AG04449 (cell line): Measurements from ENCODE around the gene NLN.
A peak's percentile ranks its signal among the peaks of the same experiment; 100 is the strongest.

Experiments used
- CTCF ChIA-PET: fragments of 350-600 bp; formaldehyde crosslinking; extraction: SDS; loops from one replicate; lab custom pipeline; 2021; ENCODE audit warnings: antibody characterized with exemption; lab: Yijun Ruan, JAX
- POLR2A ChIA-PET: fragments of 400-600, 350-600 bp; formaldehyde crosslinking; extraction: SDS; loops from one replicate; lab custom pipeline; 2020; ENCODE audit warnings: antibody characterized with exemption, inconsistent platforms; lab: Yijun Ruan, JAX
- DNase-seq: peaks from one replicate; pipeline ENCODE4 v3.0.0-alpha.2; 2010; ENCODE audit warnings: low read depth, low spot score
- H3K4me3 ChIP-seq: 2 replicates; pipeline ENCODE4 v1.5.1; 2011; ENCODE audit warnings: low read depth, mild to moderate bottlenecking, control low read depth, low read length
- CTCF ChIP-seq: IDR thresholded peaks from one replicate; pipeline ENCODE4 v1.5.1; 2011; ENCODE audit warnings: mild to moderate bottlenecking, moderate library complexity, low read length, control low read depth, inconsistent platforms; ENCODE audit not compliant: insufficient read depth; ENCODE audit errors: missing control alignments

Gene NLN

GRCh38 chr5:65858316-65858715 is 136.3 kb downstream of the NLN start:
- POLR2A ChIA-PET = no interaction called here
- CTCF ChIA-PET = no interaction called here
- TF ChIP-seq CTCF = no peak
- DNase-seq = no peak
- no peak overlapping the region for H3K4me3 ChIP-seq

- CTCF ChIA-PET = interaction anchor here (0.7 to 1.0 kb wide), 2 partner anchors 9 to 64 kb away, joined by 3 read pairs; partner anchors contain the start of gene ERBIN
- POLR2A ChIA-PET = interaction anchor here (0.6 to 1.5 kb wide), 4 partner anchors 24 to 77 kb away, joined by 3 to 4 read pairs (median 4); partner anchors contain the start of gene ERBIN
- DNase-seq = peak; percentile 97
- no peak overlapping the region for H3K4me3 ChIP-seq
- TF ChIP-seq CTCF = no peak
Measured at GRCh38 chr5:65861830-65862241, 139.8 kb downstream of the NLN start.

- TF ChIP-seq CTCF = no peak
- H3K4me3 ChIP-seq = no peak overlapping the region
- DNase-seq = no peak
- ChIA-PET CTCF (interaction anchor here (0.7 kb wide), 1 partner anchor 8 kb away, joined by 3 read pairs; no protein-coding TSS in a partner anchor), POLR2A (interaction anchor here (1.5 kb wide), 1 partner anchor 64 kb away, joined by 4 read pairs; the partner anchor contains the start of gene ERBIN)
Measured at GRCh38 chr5:65862384-65862783, 140.4 kb downstream of the NLN start.

- CTCF ChIA-PET = no interaction called here
Measured at GRCh38 chr5:65863747-65864146, 141.7 kb downstream of the NLN start.

GRCh38 chr5:65866837-65867521 is 145.0 kb downstream of the NLN start:
- no peak for TF ChIP-seq CTCF
- DNase-seq = no peak
- ChIA-PET CTCF (no interaction called here), POLR2A (no interaction called here)
- no peak overlapping the region for H3K4me3 ChIP-seq

More at GRCh38 chr5:65863747-65864146, 141.7 kb downstream of the NLN start:
- POLR2A ChIA-PET = no interaction called here
- DNase-seq = no peak
- no peak for TF ChIP-seq CTCF
- H3K4me3 ChIP-seq = no peak overlapping the region

DNA sequence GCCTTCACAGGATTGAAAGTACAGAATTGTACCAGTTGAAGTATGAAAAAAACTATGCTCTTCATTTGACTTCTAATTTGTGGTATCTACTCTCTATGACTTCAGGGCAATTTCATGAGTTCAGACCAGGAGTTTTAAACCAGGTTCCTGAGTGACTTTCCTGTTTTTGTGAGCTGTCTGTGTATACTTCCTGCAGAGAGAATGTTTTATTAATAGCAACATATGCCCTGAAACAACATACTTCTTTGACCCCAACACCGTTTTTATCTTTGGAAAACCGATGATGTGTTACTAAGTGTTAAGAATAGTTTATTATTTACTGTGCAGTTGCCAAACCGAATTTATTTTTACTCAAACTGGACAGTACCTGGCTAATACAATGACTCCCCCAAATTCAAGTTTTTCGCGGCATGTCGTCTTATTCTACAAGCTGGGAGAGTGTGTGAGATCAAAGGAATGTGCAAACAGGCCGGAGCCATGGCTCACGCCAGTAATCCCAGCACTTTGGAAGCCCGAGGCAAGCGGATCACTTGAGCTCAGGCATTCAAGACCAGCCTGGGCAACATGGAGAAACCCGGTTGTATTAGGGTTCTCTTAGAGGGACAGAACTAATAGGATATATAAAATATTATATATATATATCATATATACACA is 145.7 kb downstream of the NLN start:
- CTCF ChIA-PET = no interaction called here
- DNase-seq = no peak
- POLR2A ChIA-PET = no interaction called here

More for the DNA sequence above, 145.7 kb downstream of the NLN start:
- TF ChIP-seq CTCF = no peak
- H3K4me3 ChIP-seq = no peak overlapping the region
